ENCODE data around the gene ZNF778.

GRCh38 chr16:89281829-89282228, 64.3 kb downstream of the ZNF778 start:
- TF ChIP-seq CTCF (IDR thresholded peaks at IDR 0.05): no peak
- no peak for TF ChIP-seq POLR2A (IDR thresholded peaks at IDR 0.05)

Measured in uterus (tissue), 2 donors.